MCF 10A (cell line): ENCODE results near the gene IL31RA. TPM values are rescaled to one million over a fixed set of nuclear protein-coding genes. Genes with fewer than 3 reads are reported as not detected.
A peak's percentile ranks its signal among the peaks of the same experiment; 100 is the strongest.

Experiments
- BruUV-seq: library from RNA; stranded (reverse); fragments of 400-500 nt; replicated peaks from 2 replicates; lab custom pipeline; 2021; lab: Mats Ljungman, UMichigan
- CTCF ChIA-PET: fragments of 300-600 bp; sonication (Branson Sonifier 250); formaldehyde crosslinking; extraction: SDS; loops from one replicate; lab custom pipeline; 2021; ENCODE audit warnings: antibody characterized with exemption, inconsistent platforms; lab: Yijun Ruan, JAX
- POLR2A ChIA-PET: fragments of 300-600, 350-650 bp; sonication (Branson Sonifier 250); formaldehyde crosslinking; extraction: SDS; loops from one replicate; lab custom pipeline; 2020; ENCODE audit warnings: antibody characterized with exemption, inconsistent platforms; lab: Yijun Ruan, JAX
- DNase-seq: peaks from one replicate; pipeline ENCODE4 v3.0.0-alpha.2; 2018; ENCODE audit not compliant: unreplicated experiment
- H3K27ac Mint-ChIP-seq: one replicate; pipeline ENCODE4 v1.8.0; 2022; ENCODE audit warnings: mild to moderate bottlenecking, low read depth, mixed read lengths; ENCODE audit not compliant: unreplicated experiment
- H3K27me3 Mint-ChIP-seq: one replicate; pipeline ENCODE4 v1.8.0; 2022; ENCODE audit warnings: mixed read lengths; ENCODE audit not compliant: insufficient read depth, unreplicated experiment
- H3K36me3 Mint-ChIP-seq: one replicate; pipeline ENCODE4 v1.8.0; 2022; ENCODE audit warnings: mild to moderate bottlenecking, moderate library complexity, mixed read lengths; ENCODE audit not compliant: insufficient read depth, unreplicated experiment
- H3K4me1 Mint-ChIP-seq: one replicate; pipeline ENCODE4 v1.8.0; 2022; ENCODE audit warnings: mixed read lengths; ENCODE audit not compliant: insufficient read depth, unreplicated experiment
- H3K4me3 Mint-ChIP-seq: one replicate; pipeline ENCODE4 v1.8.0; 2022; ENCODE audit warnings: mild to moderate bottlenecking, moderate library complexity, mixed read lengths; ENCODE audit not compliant: unreplicated experiment
- H3K9me3 Mint-ChIP-seq: one replicate; pipeline ENCODE4 v1.8.0; 2022; ENCODE audit warnings: mixed read lengths; ENCODE audit not compliant: unreplicated experiment
- CTCF ChIP-seq: fragments of 200-600 bp; IDR thresholded peaks from one replicate; pipeline ENCODE4 v1.8.0; 2022; ENCODE audit warnings: antibody characterized with exemption, mild to moderate bottlenecking; ENCODE audit not compliant: unreplicated experiment
- intact Hi-C: fragments of 100-400 bp; cut with micrococcal nuclease; formaldehyde crosslinking; loops from 2 replicates; pipeline ENCODE4 v1.14.1; 2022
- total RNA-seq: library from RNA; stranded (reverse); gene quantifications from 2 replicates; pipeline ENCODE4 v1.2.3, GENCODE V29; 2022

Gene IL31RA
- total RNA-seq, 1 experiment from 2014 or later, result 6.4 TPM

GRCh38 chr5:55866934-55867333 lies 15.8 kb downstream of the IL31RA start:
- Mint-ChIP-seq H3K36me3 (peaks cover under 1% of the 10 kb centered on the region), H3K4me3 (no peak overlapping the region), H3K27me3 (no peaks in the 10 kb centered on the region), H3K9me3 (no peaks in the 10 kb centered on the region), H3K4me1 (peaks cover 6% of the 10 kb centered on the region), H3K27ac (no peak overlapping the region)
- POLR2A ChIA-PET, result interaction anchor here (1.7 kb wide), 1 partner anchor 16 kb away, joined by 4 read pairs; the partner anchor contains the start of gene IL31RA
- no TSS peak for BruUV-seq
- intact Hi-C loops, result no loop called here
- no peak for DNase-seq
- TF ChIP-seq CTCF, result no peak
- CTCF ChIA-PET, result no interaction called here

GRCh38 chr5:55868846-55869245 lies 17.7 kb downstream of the IL31RA start:
- intact Hi-C loops, result no loop called here
- H3K36me3 Mint-ChIP-seq, result no peaks in the 10 kb centered on the region
- peaks cover 6% of the 10 kb centered on the region for H3K4me1 Mint-ChIP-seq
- no peak overlapping the region for H3K4me3 Mint-ChIP-seq
- peak; percentile 95 for DNase-seq
- TF ChIP-seq CTCF, result no peak
- no peaks in the 10 kb centered on the region for H3K9me3 Mint-ChIP-seq
- ChIA-PET CTCF (interaction anchor here (0.6 to 1.2 kb wide), 3 partner anchors 332 to 1276 kb away, joined by 3 to 4 read pairs (median 3); partner anchors contain the start of gene CDC20B), POLR2A (interaction anchor here (0.6 to 2.5 kb wide), 10 partner anchors 9 to 160 kb away, joined by 3 to 26 read pairs (median 4); partner anchors contain the start of genes IL31RA, IL6ST and SLC38A9)
- no TSS peak for BruUV-seq
- no peaks in the 10 kb centered on the region for H3K27me3 Mint-ChIP-seq
- H3K27ac Mint-ChIP-seq, result peak overlapping the region; percentile 52

GRCh38 chr5:55869847-55870246 lies 18.7 kb downstream of the IL31RA start:
- no peaks in the 10 kb centered on the region for H3K27me3 Mint-ChIP-seq
- peak overlapping the region; percentile 52 for H3K27ac Mint-ChIP-seq
- no peaks in the 10 kb centered on the region for H3K36me3 Mint-ChIP-seq
- no peak for DNase-seq
- H3K4me3 Mint-ChIP-seq, result no peak overlapping the region
- intact Hi-C loops, result no loop called here
- POLR2A ChIA-PET, result interaction anchor here (0.7 to 2.5 kb wide), 5 partner anchors 8 to 339 kb away, joined by 3 to 26 read pairs (median 3); partner anchors contain the start of genes IL31RA and SLC38A9
- H3K4me1 Mint-ChIP-seq, result peaks cover 6% of the 10 kb centered on the region
- H3K9me3 Mint-ChIP-seq, result no peaks in the 10 kb centered on the region
- BruUV-seq, result no TSS peak
- no peak for TF ChIP-seq CTCF
- CTCF ChIA-PET, result interaction anchor here (1.2 kb wide), 1 partner anchor 331 kb away, joined by 3 read pairs; no protein-coding TSS in a partner anchor

- no TSS peak for BruUV-seq
- H3K4me3 Mint-ChIP-seq, result no peak overlapping the region
- DNase-seq, result no peak
- H3K9me3 Mint-ChIP-seq, result no peaks in the 10 kb centered on the region
- intact Hi-C loops, result no loop called here
- POLR2A ChIA-PET, result interaction anchor here (2.2 kb wide), 1 partner anchor 21 kb away, joined by 7 read pairs; the partner anchor contains the start of gene IL31RA
- peaks cover 6% of the 10 kb centered on the region for H3K4me1 Mint-ChIP-seq
- no peak overlapping the region for H3K27ac Mint-ChIP-seq
- H3K36me3 Mint-ChIP-seq, result no peaks in the 10 kb centered on the region
- CTCF ChIA-PET, result no interaction called here
- no peaks in the 10 kb centered on the region for H3K27me3 Mint-ChIP-seq
- TF ChIP-seq CTCF, result no peak
These were observed 22.1 kb downstream of the IL31RA start for GRCh38 chr5:55873234-55873633.
